ENCODE data around the gene LAMC3. TPM values are rescaled to one million over a fixed set of nuclear protein-coding genes. Genes with fewer than 3 reads are reported as not detected.

Gene LAMC3
- total RNA-seq, 1 donor from 2014 or later, result 0.29 TPM

- H3K4me3 ChIP-seq (ENCODE audit: low read depth, low read length), result no peak overlapping the region
- no peak for TF ChIP-seq CTCF (conservative IDR thresholded peaks at IDR 0.05; ENCODE audit: low read depth, low read length)
- no peak for DNase-seq (ENCODE audit: low read depth)
Observed at GRCh38 chr9:131037335-131038255, 28.6 kb downstream of the LAMC3 start.

- H3K4me3 ChIP-seq (ENCODE audit: low read depth, low read length), result no peak overlapping the region
- no peak for TF ChIP-seq CTCF (conservative IDR thresholded peaks at IDR 0.05; ENCODE audit: low read depth, low read length)
- DNase-seq (ENCODE audit: low read depth), result no peak
Observed at GRCh38 chr9:131038256-131039128, 29.5 kb downstream of the LAMC3 start.

- TF ChIP-seq CTCF (conservative IDR thresholded peaks at IDR 0.05; ENCODE audit: low read depth, low read length), result no peak
- H3K4me3 ChIP-seq (ENCODE audit: low read depth, low read length), result no peak overlapping the region
- no peak for DNase-seq (ENCODE audit: low read depth)
Observed at GRCh38 chr9:131039129-131039954, 30.4 kb downstream of the LAMC3 start.

GRCh38 chr9:131042666-131043065 lies 33.7 kb downstream of the LAMC3 start:
- no peak overlapping the region for H3K4me3 ChIP-seq (ENCODE audit: low read depth, low read length)
- DNase-seq (ENCODE audit: low read depth), result no peak
- TF ChIP-seq CTCF (conservative IDR thresholded peaks at IDR 0.05; ENCODE audit: low read depth, low read length), result no peak

- H3K4me3 ChIP-seq (ENCODE audit: low read depth, low read length), result no peak overlapping the region
- no peak for TF ChIP-seq CTCF (conservative IDR thresholded peaks at IDR 0.05; ENCODE audit: low read depth, low read length)
- DNase-seq (ENCODE audit: low read depth), result no peak
Observed at GRCh38 chr9:131043087-131043486, 34.1 kb downstream of the LAMC3 start.

- TF ChIP-seq CTCF (conservative IDR thresholded peaks at IDR 0.05; ENCODE audit: low read depth, low read length), result no peak
- H3K4me3 ChIP-seq (ENCODE audit: low read depth, low read length), result no peak overlapping the region
- DNase-seq (ENCODE audit: low read depth), result no peak
Observed at GRCh38 chr9:131043646-131044045, 34.7 kb downstream of the LAMC3 start.

Data from epithelial cell of proximal tubule (primary cell).